ENCODE measurements around the gene ENO3. TPM values are rescaled to one million over a fixed set of nuclear protein-coding genes. Genes with fewer than 3 reads are reported as not detected.
A peak's percentile ranks its signal among the peaks of the same experiment; 100 is the strongest.

ENO3 gene
- total and polyA plus RNA-seq, 10 of the 15 experiments (the other 5 are each of a cell fraction or from before 2014, with no cell fraction given): 6.8 to 28.4 (median 17.0) TPM

- TF ChIP-seq SMAD1 (IDR thresholded peaks at IDR 0.05; ENCODE audit: low read depth, partially characterized antibody) (peak; percentile 63), GABPA (IDR thresholded peaks at IDR 0.05; ENCODE audit: low read depth) (no peak), ATF3 (IDR thresholded peaks at IDR 0.05; ENCODE audit: borderline replicate concordance, extremely low read depth, low read depth, low read length) (no peak), JUND (IDR thresholded peaks at IDR 0.05; ENCODE audit: low read depth, low read length) (no peak), SUZ12 (IDR thresholded peaks at IDR 0.05; ENCODE audit: unreplicated experiment) (no peak), ZBTB4 (CRISPR knock-in tag; IDR thresholded peaks at IDR 0.05) (0 out of 2 replicates have a peak, but pooled peaks have one; percentile 62), ZNF592 (IDR thresholded peaks at IDR 0.05) (no peak), SIX5 (IDR thresholded peaks at IDR 0.05; ENCODE audit: low read depth, low read length, severe bottlenecking) (no peak), BHLHE40 (IDR thresholded peaks at IDR 0.05; ENCODE audit: borderline replicate concordance in 1 of 2, low read depth in 2 of 2, low read length in 1 of 2) (0 out of 4 replicates have a peak, but pooled peaks of 1 of the 2 experiments have one; percentile 26), TCF12 (IDR thresholded peaks at IDR 0.05; ENCODE audit: low read depth, low read length) (0 out of 2 replicates have a peak, but pooled peaks have one; percentile 16), RFX5 (IDR thresholded peaks at IDR 0.05; ENCODE audit: low read depth, low read length) (no peak), NR2F1 (conservative IDR thresholded peaks at IDR 0.05) (no peak; the same call in 1 of the 2 replicates), NFYB (IDR thresholded peaks at IDR 0.05; ENCODE audit: insufficient read depth, low read depth, low read length) (no peak), HDAC6 (IDR thresholded peaks at IDR 0.05; ENCODE audit: unreplicated experiment) (no peak), SMAD5 (IDR thresholded peaks at IDR 0.05; ENCODE audit: low read depth) (no peak), EZH2 (IDR thresholded peaks at IDR 0.05; ENCODE audit: borderline replicate concordance, control insufficient read depth, low read depth, low read length) (no peak), MTA3 (IDR thresholded peaks at IDR 0.05; ENCODE audit: borderline replicate concordance, low read length) (no peak), MEF2A (IDR thresholded peaks at IDR 0.05; ENCODE audit: insufficient read depth, low read depth, low read length) (no peak)
- TF ChIP-seq, protein P1, sequence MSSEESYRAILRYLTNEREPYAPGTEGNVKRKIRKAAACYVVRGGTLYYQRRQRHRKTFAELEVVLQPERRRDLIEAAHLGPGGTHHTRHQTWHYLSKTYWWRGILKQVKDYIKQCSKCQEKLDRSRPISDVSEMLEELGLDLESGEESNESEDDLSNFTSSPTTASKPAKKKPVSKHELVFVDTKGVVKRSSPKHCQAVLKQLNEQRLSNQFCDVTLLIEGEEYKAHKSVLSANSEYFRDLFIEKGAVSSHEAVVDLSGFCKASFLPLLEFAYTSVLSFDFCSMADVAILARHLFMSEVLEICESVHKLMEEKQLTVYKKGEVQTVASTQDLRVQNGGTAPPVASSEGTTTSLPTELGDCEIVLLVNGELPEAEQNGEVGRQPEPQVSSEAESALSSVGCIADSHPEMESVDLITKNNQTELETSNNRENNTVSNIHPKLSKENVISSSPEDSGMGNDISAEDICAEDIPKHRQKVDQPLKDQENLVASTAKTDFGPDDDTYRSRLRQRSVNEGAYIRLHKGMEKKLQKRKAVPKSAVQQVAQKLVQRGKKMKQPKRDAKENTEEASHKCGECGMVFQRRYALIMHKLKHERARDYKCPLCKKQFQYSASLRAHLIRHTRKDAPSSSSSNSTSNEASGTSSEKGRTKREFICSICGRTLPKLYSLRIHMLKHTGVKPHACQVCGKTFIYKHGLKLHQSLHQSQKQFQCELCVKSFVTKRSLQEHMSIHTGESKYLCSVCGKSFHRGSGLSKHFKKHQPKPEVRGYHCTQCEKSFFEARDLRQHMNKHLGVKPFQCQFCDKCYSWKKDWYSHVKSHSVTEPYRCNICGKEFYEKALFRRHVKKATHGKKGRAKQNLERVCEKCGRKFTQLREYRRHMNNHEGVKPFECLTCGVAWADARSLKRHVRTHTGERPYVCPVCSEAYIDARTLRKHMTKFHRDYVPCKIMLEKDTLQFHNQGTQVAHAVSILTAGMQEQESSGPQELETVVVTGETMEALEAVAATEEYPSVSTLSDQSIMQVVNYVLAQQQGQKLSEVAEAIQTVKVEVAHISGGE (CRISPR knock-in tag; IDR thresholded peaks at IDR 0.05): no peak
Measured at GRCh38 chr17:4944163-4944553, 6.8 kb upstream of the ENO3 start (continued).
